Colonic mucosa (tissue), 4 donors: Measurements from ENCODE around the gene IMPDH1. TPM values are rescaled to one million over a fixed set of nuclear protein-coding genes. Genes with fewer than 3 reads are reported as not detected.

Experiments
- DNase-seq: peaks from one replicate; pipeline ENCODE4 v3.0.0-alpha.2; 2020
- H3K27ac ChIP-seq: fragments of 200-600 bp; one replicate; pipeline ENCODE4 v1.8.0; 2021
- H3K27me3 ChIP-seq: fragments of 200-600 bp; one replicate; pipeline ENCODE4 v1.8.0; 2021
- H3K36me3 ChIP-seq: fragments of 200-600 bp; one replicate; pipeline ENCODE4 v1.8.0; 2021
- H3K4me1 ChIP-seq: fragments of 200-600 bp; one replicate; pipeline ENCODE4 v1.8.0; 2021; ENCODE audit warnings: mild to moderate bottlenecking
- H3K4me3 ChIP-seq: fragments of 200-600 bp; one replicate; pipeline ENCODE4 v1.8.0; 2021
- H3K9ac ChIP-seq, 2 donors: one replicate each; pipeline ENCODE4 v1.7.0; 2013; ENCODE audit warnings: control low read depth in 2 of 2, low read depth in 2 of 2, low read length in 2 of 2
- H3K9me3 ChIP-seq: fragments of 200-600 bp; one replicate; pipeline ENCODE4 v1.8.0; 2021
- intact Hi-C: fragments of 100-400 bp; cut with DNase I; formaldehyde crosslinking; loops from one replicate; pipeline ENCODE4 v1.14.1; 2022
- total RNA-seq, 2 donors: library from RNA; stranded (reverse); fragmentation: NEBNext Ultra II Directional in 1 of 2; extraction: Animal tissue kit (Norgen Biotek cat#: 25700) in 1 of 2; gene quantifications; one replicate each; pipeline ENCODE4 v1.2.1, GENCODE V29; 2021
- TF ChIP-seq, protein P1 (sequence below): fragments of 200-600 bp; IDR thresholded peaks from one replicate; pipeline ENCODE4 v1.8.0; 2022; ENCODE audit warnings: antibody characterized with exemption, mild to moderate bottlenecking
- donor health status: healthy.
- donor health status: DM: no; HTN: no; CAD: no.
- donor health status: DM: no; HTN: no; CAD: no.

IMPDH1 gene
- total RNA-seq, 2 donors from 2014 or later: 37.5 to 50.0 TPM

DNA sequence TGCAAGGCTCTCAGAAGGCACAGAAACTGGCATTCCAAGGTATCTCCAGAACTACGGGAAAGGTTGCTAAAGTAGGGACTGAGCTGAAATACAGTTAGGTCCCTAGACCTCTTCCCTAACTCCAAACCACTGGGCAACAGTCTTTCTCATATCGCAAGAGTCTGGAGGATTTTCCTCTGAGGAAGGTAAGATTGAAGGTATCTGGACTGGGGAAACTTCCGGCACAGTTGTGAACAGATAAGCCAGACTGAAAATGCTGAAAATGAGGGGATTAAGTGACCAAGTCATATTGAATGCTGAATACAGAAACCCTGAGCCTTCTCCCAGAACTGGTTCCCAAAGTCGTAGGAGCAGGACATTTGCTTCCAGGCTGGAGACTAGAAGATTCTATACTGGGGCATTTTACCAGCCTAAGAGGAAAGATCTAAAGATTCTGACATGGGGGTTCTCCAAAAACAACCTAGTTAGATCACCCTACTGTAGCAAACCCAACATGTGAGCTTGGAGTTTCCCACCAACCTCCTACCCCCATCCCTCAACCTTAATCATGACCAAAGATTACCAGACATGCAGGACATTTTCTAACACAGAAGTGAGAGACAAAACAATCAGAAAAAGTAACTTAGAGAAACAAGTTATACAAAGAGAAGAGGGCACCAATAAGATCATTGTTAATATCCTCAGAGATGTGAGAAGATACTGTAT, 45.5 kb downstream of the IMPDH1 start:
- intact Hi-C loops: no loop called here
- peaks cover 20% of the 10 kb centered on the region for H3K27me3 ChIP-seq
- H3K4me3 ChIP-seq: no peak overlapping the region
- no peaks in the 10 kb centered on the region for H3K9me3 ChIP-seq
- H3K4me1 ChIP-seq: no peaks in the 10 kb centered on the region
- no peak for DNase-seq
- H3K36me3 ChIP-seq: no peaks in the 10 kb centered on the region
- H3K27ac ChIP-seq: no peak overlapping the region
- TF ChIP-seq, protein P1, sequence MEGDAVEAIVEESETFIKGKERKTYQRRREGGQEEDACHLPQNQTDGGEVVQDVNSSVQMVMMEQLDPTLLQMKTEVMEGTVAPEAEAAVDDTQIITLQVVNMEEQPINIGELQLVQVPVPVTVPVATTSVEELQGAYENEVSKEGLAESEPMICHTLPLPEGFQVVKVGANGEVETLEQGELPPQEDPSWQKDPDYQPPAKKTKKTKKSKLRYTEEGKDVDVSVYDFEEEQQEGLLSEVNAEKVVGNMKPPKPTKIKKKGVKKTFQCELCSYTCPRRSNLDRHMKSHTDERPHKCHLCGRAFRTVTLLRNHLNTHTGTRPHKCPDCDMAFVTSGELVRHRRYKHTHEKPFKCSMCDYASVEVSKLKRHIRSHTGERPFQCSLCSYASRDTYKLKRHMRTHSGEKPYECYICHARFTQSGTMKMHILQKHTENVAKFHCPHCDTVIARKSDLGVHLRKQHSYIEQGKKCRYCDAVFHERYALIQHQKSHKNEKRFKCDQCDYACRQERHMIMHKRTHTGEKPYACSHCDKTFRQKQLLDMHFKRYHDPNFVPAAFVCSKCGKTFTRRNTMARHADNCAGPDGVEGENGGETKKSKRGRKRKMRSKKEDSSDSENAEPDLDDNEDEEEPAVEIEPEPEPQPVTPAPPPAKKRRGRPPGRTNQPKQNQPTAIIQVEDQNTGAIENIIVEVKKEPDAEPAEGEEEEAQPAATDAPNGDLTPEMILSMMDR: no peak
- no peak overlapping the region for H3K9ac ChIP-seq

DNA sequence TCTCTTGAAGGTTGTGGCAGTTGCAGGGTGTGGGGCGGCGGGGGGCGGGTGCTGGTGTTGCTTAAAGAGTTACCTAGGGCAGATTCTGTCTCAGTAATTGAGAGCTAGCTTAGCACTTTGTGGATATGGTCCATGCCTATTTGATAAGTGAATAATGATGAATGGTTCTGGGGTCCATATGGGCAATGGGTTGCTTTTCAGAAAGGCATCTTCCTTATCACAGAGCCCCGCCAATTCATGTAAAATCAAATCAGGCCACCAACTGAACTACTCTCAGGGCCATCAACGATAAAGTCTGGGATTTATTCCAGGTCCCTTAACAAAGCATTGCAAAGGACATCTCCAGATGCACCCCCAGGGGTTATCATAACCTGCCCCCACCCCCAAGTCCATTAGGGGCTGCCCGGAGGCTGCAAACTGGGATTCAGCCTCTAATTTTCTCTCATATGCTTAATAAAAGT, 46.5 kb downstream of the IMPDH1 start:
- H3K4me3 ChIP-seq: no peak overlapping the region
- H3K4me1 ChIP-seq: no peaks in the 10 kb centered on the region
- DNase-seq: no peak
- peaks cover 20% of the 10 kb centered on the region for H3K27me3 ChIP-seq
- intact Hi-C loops: no loop called here
- no peaks in the 10 kb centered on the region for H3K9me3 ChIP-seq
- H3K9ac ChIP-seq: no peak overlapping the region
- H3K36me3 ChIP-seq: no peaks in the 10 kb centered on the region
- no peak overlapping the region for H3K27ac ChIP-seq
- TF ChIP-seq, protein P1: no peak

DNA sequence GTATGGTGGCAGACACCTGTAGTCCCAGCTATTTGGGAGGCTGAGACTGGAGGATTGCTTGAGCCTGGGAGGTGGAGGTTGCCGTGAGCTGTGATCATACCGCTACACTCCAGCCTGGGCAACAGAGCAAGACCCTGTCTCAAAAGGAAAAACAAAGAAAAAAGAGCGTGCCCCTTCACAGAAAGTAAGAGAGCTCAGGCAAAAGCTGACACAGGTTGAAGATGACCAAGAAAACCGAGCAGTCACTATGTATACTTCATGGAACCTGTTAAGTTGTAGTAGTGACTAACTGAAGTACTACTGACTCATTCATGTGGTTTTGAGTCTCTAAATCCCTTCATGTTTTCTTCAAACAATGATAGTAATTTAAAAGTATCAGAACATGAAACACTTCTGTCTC, 47.1 kb downstream of the IMPDH1 start:
- intact Hi-C loops: no loop called here
- DNase-seq: no peak
- no peaks in the 10 kb centered on the region for H3K4me1 ChIP-seq
- H3K9ac ChIP-seq: no peak overlapping the region
- no peak overlapping the region for H3K27ac ChIP-seq
- H3K4me3 ChIP-seq: no peak overlapping the region
- no peaks in the 10 kb centered on the region for H3K36me3 ChIP-seq
- peaks cover 20% of the 10 kb centered on the region for H3K27me3 ChIP-seq
- TF ChIP-seq, protein P1: no peak
- H3K9me3 ChIP-seq: no peaks in the 10 kb centered on the region

GRCh38 chr7:128361411-128362379, 48.1 kb downstream of the IMPDH1 start, which contains the start of gene PRRT4:
TSS of gene PRRT4 (minus strand) at chr7:128361690.
- intact Hi-C loops: no loop called here
- H3K9me3 ChIP-seq: no peaks in the 10 kb centered on the region
- H3K36me3 ChIP-seq: no peaks in the 10 kb centered on the region
- H3K27ac ChIP-seq: no peak within 1 kb of the TSS
- DNase-seq: no peak
- peaks cover 20% of the 10 kb centered on the region for H3K27me3 ChIP-seq
- peak within 1 kb of the TSS; percentile 45 for H3K4me3 ChIP-seq
- no peaks in the 10 kb centered on the region for H3K4me1 ChIP-seq
- H3K9ac ChIP-seq: peak within 1 kb of the TSS in 1 of 2 donors; percentile 29
- TF ChIP-seq, protein P1: no peak

DNA sequence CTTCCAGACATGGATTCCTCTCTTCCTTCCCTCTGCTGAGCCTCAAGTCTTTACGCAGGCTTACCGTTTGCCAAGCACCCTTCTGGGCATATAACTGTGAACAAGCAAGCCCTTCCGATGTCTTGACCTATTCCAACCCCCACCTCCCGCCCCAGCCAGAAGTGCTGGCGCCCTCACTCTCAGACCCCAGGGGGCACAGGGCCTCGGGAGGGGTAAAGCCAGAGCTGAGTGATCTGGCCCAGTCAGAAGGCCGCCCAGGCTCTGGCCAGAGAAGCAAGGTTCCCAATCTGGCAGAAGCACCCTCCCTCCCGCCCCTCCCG, 49.5 kb downstream of the IMPDH1 start:
- no peak overlapping the region for H3K9ac ChIP-seq
- H3K4me3 ChIP-seq: no peak overlapping the region
- intact Hi-C loops: no loop called here
- peaks cover 20% of the 10 kb centered on the region for H3K27me3 ChIP-seq
- no peak overlapping the region for H3K27ac ChIP-seq
- TF ChIP-seq, protein P1: no peak
- DNase-seq: no peak
- H3K36me3 ChIP-seq: no peaks in the 10 kb centered on the region
- H3K4me1 ChIP-seq: no peaks in the 10 kb centered on the region
- no peaks in the 10 kb centered on the region for H3K9me3 ChIP-seq
